Keratinocyte (primary cell): ENCODE measurements around the gene GJA5.

ENCODE experiments used
- EZH2 ChIP-seq: IDR thresholded peaks from one replicate; pipeline ENCODE4 v1.6.1; 2012; ENCODE audit warnings: inconsistent platforms, mild to moderate bottlenecking, low read length, moderate library complexity
- TF ChIP-seq, protein P1 (sequence below), 3 experiments: IDR thresholded peaks in 1 of 3; conservative IDR thresholded peaks in 1 of 3; optimal IDR thresholded peaks in 1 of 3; 2 replicates in 2 of 3; 3 replicates in 1 of 3; pipeline versions ENCODE3 to v1.5.1; 2011; ENCODE audit warnings: low read length in 3 of 3, mild to moderate bottlenecking in 3 of 3, moderate library complexity in 2 of 3, control low read depth in 1 of 3, inconsistent platforms in 1 of 3; ENCODE audit not compliant: insufficient read depth in 2 of 3; ENCODE audit errors: extremely low read depth in 1 of 3

DNA sequence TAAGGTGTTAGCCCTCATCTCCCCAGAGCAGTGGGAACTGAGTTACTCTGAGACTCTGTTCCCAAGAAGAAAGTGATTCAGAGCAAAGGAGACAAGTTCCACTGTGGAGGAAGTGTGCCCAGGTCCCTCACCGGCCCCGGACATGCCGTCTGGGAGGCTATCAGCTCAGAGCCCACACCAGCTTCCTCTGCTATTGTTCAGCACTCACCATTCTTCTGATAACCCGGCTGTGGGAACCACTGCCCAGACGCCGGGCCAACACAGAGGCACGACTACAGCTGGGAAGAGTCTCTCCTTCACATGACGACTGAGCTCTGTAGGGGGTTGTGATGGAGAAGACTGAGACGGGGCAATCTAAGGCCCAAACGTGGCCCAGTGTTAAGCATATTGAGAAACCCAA is 34.2 kb upstream of the GJA5 start:
- TF ChIP-seq, protein P1, sequence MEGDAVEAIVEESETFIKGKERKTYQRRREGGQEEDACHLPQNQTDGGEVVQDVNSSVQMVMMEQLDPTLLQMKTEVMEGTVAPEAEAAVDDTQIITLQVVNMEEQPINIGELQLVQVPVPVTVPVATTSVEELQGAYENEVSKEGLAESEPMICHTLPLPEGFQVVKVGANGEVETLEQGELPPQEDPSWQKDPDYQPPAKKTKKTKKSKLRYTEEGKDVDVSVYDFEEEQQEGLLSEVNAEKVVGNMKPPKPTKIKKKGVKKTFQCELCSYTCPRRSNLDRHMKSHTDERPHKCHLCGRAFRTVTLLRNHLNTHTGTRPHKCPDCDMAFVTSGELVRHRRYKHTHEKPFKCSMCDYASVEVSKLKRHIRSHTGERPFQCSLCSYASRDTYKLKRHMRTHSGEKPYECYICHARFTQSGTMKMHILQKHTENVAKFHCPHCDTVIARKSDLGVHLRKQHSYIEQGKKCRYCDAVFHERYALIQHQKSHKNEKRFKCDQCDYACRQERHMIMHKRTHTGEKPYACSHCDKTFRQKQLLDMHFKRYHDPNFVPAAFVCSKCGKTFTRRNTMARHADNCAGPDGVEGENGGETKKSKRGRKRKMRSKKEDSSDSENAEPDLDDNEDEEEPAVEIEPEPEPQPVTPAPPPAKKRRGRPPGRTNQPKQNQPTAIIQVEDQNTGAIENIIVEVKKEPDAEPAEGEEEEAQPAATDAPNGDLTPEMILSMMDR (optimal IDR thresholded peaks at IDR 0.05 in 1 of 3, IDR thresholded peaks at IDR 0.05 in 1 of 3, conservative IDR thresholded peaks at IDR 0.05 in 1 of 3; ENCODE audit: extremely low read depth in 1 of 3, insufficient read depth in 2 of 3, low read length in 3 of 3): no peak
- no peak for TF ChIP-seq EZH2
